Keratinocyte (primary cell): ENCODE results near the gene FNDC3B. TPM values are rescaled to one million over a fixed set of nuclear protein-coding genes. Genes with fewer than 3 reads are reported as not detected.

Source experiments
- DNase-seq: peaks from one replicate; pipeline ENCODE4 v3.0.0-alpha.2; 2011; ENCODE audit warnings: low read depth, missing footprints, low spot score
- FAIRE-seq: peaks from 2 replicates; lab custom pipeline; 2011; peaks lifted over from hg19 to GRCh38; lab: Jason Lieb, UNC
- H2AFZ ChIP-seq: 2 replicates; pipeline ENCODE4 v1.6.0; 2012; ENCODE audit warnings: low read length, control low read depth, inconsistent platforms; ENCODE audit not compliant: control insufficient read depth
- H3K27ac ChIP-seq: 2 replicates; pipeline ENCODE4 v1.5.1; 2011; ENCODE audit warnings: low read length; ENCODE audit not compliant: control insufficient read depth, insufficient read depth
- H3K27me3 ChIP-seq: 3 replicates; pipeline ENCODE4 v1.6.0; 2011; ENCODE audit warnings: low read length; ENCODE audit not compliant: control insufficient read depth, insufficient read depth; ENCODE audit errors: extremely low read depth
- H3K36me3 ChIP-seq, 2 experiments: 2 replicates in 1 of 2; 3 replicates in 1 of 2; pipeline ENCODE4 v1.5.1; 2011; ENCODE audit warnings: low read length in 2 of 2, mild to moderate bottlenecking in 1 of 2; ENCODE audit not compliant: control insufficient read depth in 2 of 2, insufficient read depth in 2 of 2; ENCODE audit errors: extremely low read depth in 1 of 2
- H3K4me1 ChIP-seq: 3 replicates; pipeline ENCODE4 v1.5.1; 2011; ENCODE audit warnings: low read length; ENCODE audit not compliant: control insufficient read depth, insufficient read depth; ENCODE audit errors: extremely low read depth
- H3K4me2 ChIP-seq: 3 replicates; pipeline ENCODE4 v1.6.0; 2011; ENCODE audit warnings: low read depth, low read length; ENCODE audit not compliant: control insufficient read depth, insufficient read depth; ENCODE audit errors: extremely low read depth
- H3K4me3 ChIP-seq, 3 experiments: fragments of 200-600 bp in 1 of 3; sonication (generic) in 1 of 3; 2 replicates in 2 of 3; 3 replicates in 1 of 3; pipeline ENCODE4 v1.5.1; 2011 to 2016; ENCODE audit warnings: low read length in 3 of 3, mild to moderate bottlenecking in 3 of 3, control low read depth in 2 of 3, inconsistent platforms in 1 of 3, low read depth in 1 of 3, mixed read lengths in 1 of 3, mixed run types in 1 of 3, moderate library complexity in 1 of 3; ENCODE audit not compliant: control insufficient read depth in 2 of 3, insufficient read depth in 2 of 3; ENCODE audit errors: extremely low read depth in 1 of 3
- H3K79me2 ChIP-seq: 2 replicates; pipeline ENCODE4 v1.6.0; 2012; ENCODE audit warnings: low read length; ENCODE audit not compliant: control insufficient read depth, insufficient read depth
- H3K9ac ChIP-seq: 3 replicates; pipeline ENCODE4 v1.6.0; 2011; ENCODE audit warnings: low read length; ENCODE audit not compliant: control insufficient read depth, insufficient read depth; ENCODE audit errors: extremely low read depth
- H3K9me1 ChIP-seq: 3 replicates; pipeline ENCODE4 v1.6.0; 2011; ENCODE audit warnings: low read length; ENCODE audit not compliant: control insufficient read depth, insufficient read depth; ENCODE audit errors: extremely low read depth
- H3K9me3 ChIP-seq: 2 replicates; pipeline ENCODE4 v1.5.1; 2012; ENCODE audit warnings: low read depth, low read length; ENCODE audit not compliant: control insufficient read depth
- H4K20me1 ChIP-seq: 3 replicates; pipeline ENCODE4 v1.6.0; 2011; ENCODE audit warnings: low read length; ENCODE audit not compliant: control insufficient read depth, insufficient read depth; ENCODE audit errors: extremely low read depth
- CTCF ChIP-seq, 3 experiments: IDR thresholded peaks in 1 of 3; conservative IDR thresholded peaks in 1 of 3; optimal IDR thresholded peaks in 1 of 3; 2 replicates in 2 of 3; 3 replicates in 1 of 3; pipeline versions ENCODE3 to v1.5.1; 2011; ENCODE audit warnings: low read length in 3 of 3, mild to moderate bottlenecking in 3 of 3, moderate library complexity in 2 of 3, control low read depth in 1 of 3, inconsistent platforms in 1 of 3; ENCODE audit not compliant: insufficient read depth in 2 of 3; ENCODE audit errors: extremely low read depth in 1 of 3
- EZH2 ChIP-seq: IDR thresholded peaks from one replicate; pipeline ENCODE4 v1.6.1; 2012; ENCODE audit warnings: inconsistent platforms, mild to moderate bottlenecking, low read length, moderate library complexity
- dilution Hi-C: fragments of 300-500 bp; cut with MboI; formaldehyde crosslinking; loops from one replicate; pipeline ENCODE4 v1.7.0; 2020; ENCODE audit warnings: low sequenced_read_pairs; ENCODE audit not compliant: extremely low pct_ligation_motif_present
- polyA plus RNA-seq, 5 experiments: library from polyadenylated mRNA; depleted of rRNA in 3 of 5; stranded (reverse) in 3 of 5; stranded (forward) in 1 of 5; unstranded in 1 of 5; fragments of >200 nt; gene quantifications; 1 replicate in 1 of 5; 2 replicates in 3 of 5; 3 replicates in 1 of 5; pipeline versions ENCODE4 v1.2.1 to v1.2.3, GENCODE V29; 2011 to 2012; ENCODE audit warnings: missing spikeins in 2 of 5, low read depth in 1 of 5, low replicate concordance in 1 of 5

The FNDC3B gene
- polyA plus RNA-seq, 1 donor (not counting 4 experiments of a cell fraction or from before 2014, with no cell fraction given) = 31.4 TPM

- DNase-seq (no peak), FAIRE-seq (no peak)
- TF ChIP-seq EZH2 (no peak), CTCF (optimal IDR thresholded peaks at IDR 0.05 in 1 of 3, IDR thresholded peaks at IDR 0.05 in 1 of 3, conservative IDR thresholded peaks at IDR 0.05 in 1 of 3; ENCODE audit: extremely low read depth in 1 of 3, insufficient read depth in 2 of 3, low read length in 3 of 3) (no peak)
- Histone ChIP-seq H3K4me2 (no peak overlapping the region), H3K9me1 (no peaks in the 10 kb centered on the region), H3K36me3 (peaks cover 9 to 17% of the 10 kb centered on the region in 2 experiments), H4K20me1 (no peaks in the 10 kb centered on the region), H3K27me3 (no peaks in the 10 kb centered on the region), H3K4me1 (peaks cover 3% of the 10 kb centered on the region), H3K9me3 (no peaks in the 10 kb centered on the region), H3K9ac (no peak overlapping the region), H3K4me3 (no peak overlapping the region), H3K27ac (no peak overlapping the region), H2AFZ (no peak overlapping the region), H3K79me2 (no peaks in the 10 kb centered on the region)
- dilution Hi-C loops = no loop called here
These were observed 319.9 kb downstream of the FNDC3B start for GRCh38 chr3:172359231-172359630.

- no peaks in the 10 kb centered on the region for H3K27me3 ChIP-seq
- no peak for TF ChIP-seq CTCF (optimal IDR thresholded peaks at IDR 0.05 in 1 of 3, IDR thresholded peaks at IDR 0.05 in 1 of 3, conservative IDR thresholded peaks at IDR 0.05 in 1 of 3; ENCODE audit: extremely low read depth in 1 of 3, insufficient read depth in 2 of 3, low read length in 3 of 3)
- no peak for TF ChIP-seq EZH2
- FAIRE-seq (no peak), DNase-seq (no peak)
- dilution Hi-C loops = no loop called here
- H3K36me3 ChIP-seq = peaks cover 9 to 18% of the 10 kb centered on the region in 2 experiments
- no peak overlapping the region for H3K4me2 ChIP-seq
- no peaks in the 10 kb centered on the region for H3K9me1 ChIP-seq
- no peak overlapping the region for H3K27ac ChIP-seq
- H3K9ac ChIP-seq = no peak overlapping the region
- peaks cover 3% of the 10 kb centered on the region for H3K4me1 ChIP-seq
- no peak overlapping the region for H2AFZ ChIP-seq
- no peaks in the 10 kb centered on the region for H3K9me3 ChIP-seq
- H3K4me3 ChIP-seq = no peak overlapping the region
- no peaks in the 10 kb centered on the region for H3K79me2 ChIP-seq
- no peaks in the 10 kb centered on the region for H4K20me1 ChIP-seq
These were observed 320.6 kb downstream of the FNDC3B start for GRCh38 chr3:172359996-172360395.
